GM12878 (cell line): ENCODE data around the gene NRG3. TPM values are rescaled to one million over a fixed set of nuclear protein-coding genes. Genes with fewer than 3 reads are reported as not detected.

Experiments
- ATAC-seq: fragments of 200-7000 bp; cut with Tn5 transposase; 3 replicates; pipeline ENCODE4 v1.9.1; 2020; ENCODE audit warnings: mild to moderate bottlenecking, moderate library complexity
- BruUV-seq: library from RNA; stranded (reverse); fragments of 400-500 nt; replicated peaks from 2 replicates; lab custom pipeline; 2021; lab: Mats Ljungman, UMichigan
- CTCF ChIA-PET: fragments of 300-600 bp; sonication (Branson Sonifier 250); formaldehyde crosslinking; extraction: SDS; loops from one replicate; lab custom pipeline; 2021; ENCODE audit warnings: inconsistent platforms; lab: Yijun Ruan, JAX
- POLR2A ChIA-PET: fragments of 350-600 bp; formaldehyde crosslinking; extraction: SDS; loops from one replicate; lab custom pipeline; 2021; ENCODE audit warnings: inconsistent platforms; lab: Charles Lee
- RAD21 ChIA-PET: fragments of 300-600 bp; sonication (Branson Sonifier 250); formaldehyde crosslinking; loops from one replicate; lab custom pipeline; 2023; ENCODE audit warnings: antibody characterized with exemption; ENCODE audit not compliant: unreplicated experiment; lab: Charles Lee
- SMC1A ChIA-PET: fragments of 300-600 bp; sonication (Branson Sonifier 250); formaldehyde crosslinking; loops from one replicate; lab custom pipeline; 2023; ENCODE audit not compliant: unreplicated experiment, uncharacterized antibody; lab: Charles Lee
- DNase-seq: peaks from one replicate; pipeline ENCODE4 v3.0.0-alpha.2; 2011; ENCODE audit warnings: low read depth, low spot score
- FAIRE-seq: peaks from 3 replicates; lab custom pipeline; 2011; peaks lifted over from hg19 to GRCh38; lab: Jason Lieb, UNC
- H2AFZ ChIP-seq: 2 replicates; pipeline ENCODE4 v1.6.0; 2011; ENCODE audit warnings: low read depth, low read length, control low read depth; ENCODE audit not compliant: control insufficient read depth
- H3K27ac ChIP-seq: 2 replicates; pipeline ENCODE4 v1.5.1; 2011; ENCODE audit warnings: control low read depth; ENCODE audit not compliant: control insufficient read depth, insufficient read depth
- H3K27me3 ChIP-seq, 2 experiments: replicated peaks in 1 of 2; 2 replicates each; pipeline versions ENCODE4 v1.6.0 to v1.6.1; 2011; ENCODE audit warnings: low read length in 1 of 2; ENCODE audit not compliant: control insufficient read depth in 2 of 2, insufficient read depth in 2 of 2
- H3K36me3 ChIP-seq, 2 experiments: 2 replicates each; pipeline ENCODE4 v1.5.1; 2011; ENCODE audit warnings: low read length in 1 of 2; ENCODE audit not compliant: control insufficient read depth in 2 of 2, insufficient read depth in 2 of 2
- H3K4me1 ChIP-seq: 2 replicates; pipeline ENCODE4 v1.6.1; 2011; ENCODE audit warnings: mild to moderate bottlenecking, low read length, moderate library complexity, mixed read lengths; ENCODE audit not compliant: control insufficient read depth, insufficient read depth
- H3K4me2 ChIP-seq: 2 replicates; pipeline ENCODE4 v1.6.0; 2011; ENCODE audit warnings: control low read depth; ENCODE audit not compliant: control insufficient read depth, insufficient read depth
- H3K4me3 ChIP-seq: fragments of 200-600 bp; sonication (generic); 2 replicates; pipeline ENCODE4 v1.5.1; 2016
- H3K79me2 ChIP-seq: 2 replicates; pipeline ENCODE4 v1.6.0; 2011; ENCODE audit warnings: low read length; ENCODE audit not compliant: control insufficient read depth, insufficient read depth
- H3K9ac ChIP-seq: 2 replicates; pipeline ENCODE4 v1.8.0; 2011; ENCODE audit warnings: low read length, control low read depth, mixed read lengths; ENCODE audit not compliant: control insufficient read depth, insufficient read depth
- H3K9me3 ChIP-seq: replicated peaks from 3 replicates; pipeline ENCODE4 v1.5.1; 2011; ENCODE audit warnings: mild to moderate bottlenecking, low read length; ENCODE audit not compliant: control insufficient read depth, insufficient read depth
- H4K20me1 ChIP-seq: 2 replicates; pipeline ENCODE4 v1.6.0; 2011; ENCODE audit not compliant: control insufficient read depth, insufficient read depth
- BHLHE40 ChIP-seq, 2 experiments: fragments of 450-650 bp in 1 of 2; IDR thresholded peaks; 2 replicates each; pipeline ENCODE4 v1.6.1; 2011 to 2017; ENCODE audit warnings: low read depth in 2 of 2, borderline replicate concordance in 1 of 2, improper control_type of control experiment in 1 of 2, low read length in 1 of 2, mild to moderate bottlenecking in 1 of 2
- BMI1 ChIP-seq: fragments of 450-650 bp; IDR thresholded peaks from 2 replicates; pipeline ENCODE4 v1.6.1; 2016; ENCODE audit warnings: mild to moderate bottlenecking, moderate library complexity, borderline replicate concordance
- CHD2 ChIP-seq: IDR thresholded peaks from 2 replicates; pipeline ENCODE4 v1.6.1; 2011; ENCODE audit warnings: low read depth, low read length, improper control_type of control experiment, borderline replicate concordance
- DPF2 ChIP-seq: fragments of 450-650 bp; IDR thresholded peaks from 2 replicates; pipeline ENCODE4 v1.6.1; 2017; ENCODE audit warnings: mild to moderate bottlenecking
- EZH2 ChIP-seq: IDR thresholded peaks from 2 replicates; pipeline ENCODE4 v1.6.1; 2012; ENCODE audit warnings: low read depth, mild to moderate bottlenecking, control low read depth, inconsistent platforms, low read length, borderline replicate concordance; ENCODE audit not compliant: control insufficient read depth
- HDAC2 ChIP-seq: fragments of 200-600 bp; sonication (generic); IDR thresholded peaks from 2 replicates; pipeline ENCODE4 v1.6.1; 2017
- JUNB ChIP-seq: IDR thresholded peaks from 2 replicates; pipeline ENCODE4 v1.6.1; 2016; ENCODE audit warnings: antibody characterized with exemption, mild to moderate bottlenecking
- NFYB ChIP-seq: IDR thresholded peaks from 2 replicates; pipeline ENCODE4 v1.6.1; 2011; ENCODE audit warnings: low read depth, mild to moderate bottlenecking, low read length, improper control_type of control experiment, moderate library complexity; ENCODE audit not compliant: insufficient read depth
- SMAD5 ChIP-seq: IDR thresholded peaks from 2 replicates; pipeline ENCODE4 v1.6.1; 2016; ENCODE audit warnings: antibody characterized with exemption, low read depth
- SPI1 ChIP-seq: IDR thresholded peaks from 2 replicates; pipeline ENCODE4 v1.6.1; 2011; ENCODE audit warnings: low read depth, mild to moderate bottlenecking, low read length, moderate library complexity, borderline replicate concordance; ENCODE audit not compliant: insufficient read depth
- SREBF2 ChIP-seq: IDR thresholded peaks from 2 replicates; pipeline ENCODE4 v1.6.1; 2012; ENCODE audit warnings: mild to moderate bottlenecking, low read length
- TCF3 ChIP-seq: IDR thresholded peaks from 2 replicates; pipeline ENCODE4 v1.6.1; 2012; ENCODE audit warnings: low read depth, mild to moderate bottlenecking, low read length, borderline replicate concordance; ENCODE audit not compliant: insufficient read depth
- WRNIP1 ChIP-seq: IDR thresholded peaks from 2 replicates; pipeline ENCODE4 v1.6.1; 2011; ENCODE audit warnings: low read depth, low read length, improper control_type of control experiment, borderline replicate concordance
- ZNF622 ChIP-seq: fragments of 450-650 bp; IDR thresholded peaks from 2 replicates; pipeline ENCODE4 v1.6.1; 2017; ENCODE audit warnings: mild to moderate bottlenecking, inconsistent platforms
- in situ Hi-C: fragments of 300-500 bp; cut with MboI; formaldehyde crosslinking; loops from 9 replicates; pipeline ENCODE4 v1.14.3; 2018; ENCODE audit warnings: mixed read lengths
- intact Hi-C: fragments of 100-400 bp; cut with micrococcal nuclease; formaldehyde crosslinking; loops from one replicate; pipeline ENCODE4 v1.14.2; 2022; ENCODE audit not compliant: unreplicated experiment
- polyA plus RNA-seq, 11 experiments: library from polyadenylated mRNA; depleted of rRNA in 4 of 11; unstranded in 6 of 11; stranded (reverse) in 5 of 11; fragments of >200 nt; fragmentation: Nextera tagmentation in 4 of 11; fragmentation: Illumina TruSeq in 1 of 11; extraction: Ambion mirVana in 4 of 11; extraction: Trizol in 1 of 11; gene quantifications; 1 replicate in 1 of 11; 2 replicates in 10 of 11; pipeline versions ENCODE4 v1.2.1 to v1.2.3, GENCODE V29; 2011 to 2016; ENCODE audit warnings: inconsistent platforms in 2 of 11, missing spikeins in 2 of 11, low read depth in 1 of 11
- total RNA-seq, 4 experiments: library from RNA; depleted of rRNA in 3 of 4; stranded (reverse); fragments of >200 nt in 3 of 4; fragmentation: Illumina TruSeq in 1 of 4; extraction: Trizol in 1 of 4; gene quantifications; 2 replicates each; pipeline versions ENCODE4 v1.2.1 to v1.2.3, GENCODE V29; 2013 to 2021
- TF ChIP-seq, protein P1 (sequence below): fragments of 450-650 bp; IDR thresholded peaks from 2 replicates; pipeline ENCODE4 v1.6.1; 2017; ENCODE audit warnings: borderline replicate concordance
- TF ChIP-seq, protein P2 (sequence below): fragments of 450-650 bp; IDR thresholded peaks from 2 replicates; pipeline ENCODE4 v1.6.1; 2017; ENCODE audit warnings: mild to moderate bottlenecking, moderate library complexity
- TF ChIP-seq, protein P3 (sequence below): IDR thresholded peaks from 2 replicates; pipeline ENCODE4 v1.6.1; 2011; ENCODE audit warnings: low read depth, mild to moderate bottlenecking, low read length, moderate library complexity, borderline replicate concordance; ENCODE audit errors: extremely low read depth
- TF ChIP-seq, protein P4 (sequence below): fragments of 450-650 bp; conservative IDR thresholded peaks from 2 replicates; pipeline ENCODE4 v1.6.1; 2017; ENCODE audit warnings: mild to moderate bottlenecking, moderate library complexity

Gene NRG3
- total and polyA plus RNA-seq, 10 of the 15 experiments (the other 5 are each of a cell fraction or from before 2014, with no cell fraction given), result 0.03 to 0.41 (median 0.17) TPM; not detected in 3

DNA sequence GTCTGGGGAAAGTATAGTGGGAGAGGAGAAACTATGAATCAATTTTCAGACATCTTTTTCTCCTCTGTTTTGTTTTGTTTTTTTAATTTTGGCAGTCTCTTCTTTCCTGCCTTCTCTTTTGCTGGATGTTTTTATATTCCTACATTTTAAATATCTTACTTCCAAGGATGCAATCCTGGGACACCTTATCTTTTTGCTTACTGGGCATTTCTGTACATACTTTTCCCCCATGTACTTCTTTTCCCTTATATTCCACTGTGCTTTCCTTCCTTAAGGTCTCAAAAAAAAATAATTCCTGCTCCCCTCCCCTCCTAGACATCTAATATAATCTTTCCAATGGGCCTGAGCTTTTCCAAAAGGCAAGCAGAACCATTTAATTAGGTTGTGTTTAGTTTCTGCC lies 701.1 kb downstream of the NRG3 start:
- no peaks in the 10 kb centered on the region for H3K9me3 ChIP-seq
- DNase-seq (no peak), FAIRE-seq (no peak), ATAC-seq (no peak)
- no peak overlapping the region for H3K4me2 ChIP-seq
- RAD21 ChIA-PET, result no interaction called here
- no peaks in the 10 kb centered on the region for H3K4me1 ChIP-seq
- H3K27me3 ChIP-seq, result no peaks in the 10 kb centered on the region
- in situ Hi-C loops, result no loop called here
- TF ChIP-seq, protein P1, sequence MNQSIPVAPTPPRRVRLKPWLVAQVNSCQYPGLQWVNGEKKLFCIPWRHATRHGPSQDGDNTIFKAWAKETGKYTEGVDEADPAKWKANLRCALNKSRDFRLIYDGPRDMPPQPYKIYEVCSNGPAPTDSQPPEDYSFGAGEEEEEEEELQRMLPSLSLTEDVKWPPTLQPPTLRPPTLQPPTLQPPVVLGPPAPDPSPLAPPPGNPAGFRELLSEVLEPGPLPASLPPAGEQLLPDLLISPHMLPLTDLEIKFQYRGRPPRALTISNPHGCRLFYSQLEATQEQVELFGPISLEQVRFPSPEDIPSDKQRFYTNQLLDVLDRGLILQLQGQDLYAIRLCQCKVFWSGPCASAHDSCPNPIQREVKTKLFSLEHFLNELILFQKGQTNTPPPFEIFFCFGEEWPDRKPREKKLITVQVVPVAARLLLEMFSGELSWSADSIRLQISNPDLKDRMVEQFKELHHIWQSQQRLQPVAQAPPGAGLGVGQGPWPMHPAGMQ, result no peak
- TF ChIP-seq EZH2 (no peak), SMAD5 (no peak), BHLHE40 (IDR thresholded peaks at IDR 0.05; ENCODE audit: borderline replicate concordance in 1 of 2, low read depth in 2 of 2, low read length in 1 of 2) (no peak), HDAC2 (no peak), SREBF2 (no peak), CHD2 (no peak), TCF3 (no peak), ZNF622 (no peak), NFYB (no peak), DPF2 (no peak), SPI1 (no peak), JUNB (no peak), WRNIP1 (no peak), BMI1 (no peak)
- TF ChIP-seq, protein P2, sequence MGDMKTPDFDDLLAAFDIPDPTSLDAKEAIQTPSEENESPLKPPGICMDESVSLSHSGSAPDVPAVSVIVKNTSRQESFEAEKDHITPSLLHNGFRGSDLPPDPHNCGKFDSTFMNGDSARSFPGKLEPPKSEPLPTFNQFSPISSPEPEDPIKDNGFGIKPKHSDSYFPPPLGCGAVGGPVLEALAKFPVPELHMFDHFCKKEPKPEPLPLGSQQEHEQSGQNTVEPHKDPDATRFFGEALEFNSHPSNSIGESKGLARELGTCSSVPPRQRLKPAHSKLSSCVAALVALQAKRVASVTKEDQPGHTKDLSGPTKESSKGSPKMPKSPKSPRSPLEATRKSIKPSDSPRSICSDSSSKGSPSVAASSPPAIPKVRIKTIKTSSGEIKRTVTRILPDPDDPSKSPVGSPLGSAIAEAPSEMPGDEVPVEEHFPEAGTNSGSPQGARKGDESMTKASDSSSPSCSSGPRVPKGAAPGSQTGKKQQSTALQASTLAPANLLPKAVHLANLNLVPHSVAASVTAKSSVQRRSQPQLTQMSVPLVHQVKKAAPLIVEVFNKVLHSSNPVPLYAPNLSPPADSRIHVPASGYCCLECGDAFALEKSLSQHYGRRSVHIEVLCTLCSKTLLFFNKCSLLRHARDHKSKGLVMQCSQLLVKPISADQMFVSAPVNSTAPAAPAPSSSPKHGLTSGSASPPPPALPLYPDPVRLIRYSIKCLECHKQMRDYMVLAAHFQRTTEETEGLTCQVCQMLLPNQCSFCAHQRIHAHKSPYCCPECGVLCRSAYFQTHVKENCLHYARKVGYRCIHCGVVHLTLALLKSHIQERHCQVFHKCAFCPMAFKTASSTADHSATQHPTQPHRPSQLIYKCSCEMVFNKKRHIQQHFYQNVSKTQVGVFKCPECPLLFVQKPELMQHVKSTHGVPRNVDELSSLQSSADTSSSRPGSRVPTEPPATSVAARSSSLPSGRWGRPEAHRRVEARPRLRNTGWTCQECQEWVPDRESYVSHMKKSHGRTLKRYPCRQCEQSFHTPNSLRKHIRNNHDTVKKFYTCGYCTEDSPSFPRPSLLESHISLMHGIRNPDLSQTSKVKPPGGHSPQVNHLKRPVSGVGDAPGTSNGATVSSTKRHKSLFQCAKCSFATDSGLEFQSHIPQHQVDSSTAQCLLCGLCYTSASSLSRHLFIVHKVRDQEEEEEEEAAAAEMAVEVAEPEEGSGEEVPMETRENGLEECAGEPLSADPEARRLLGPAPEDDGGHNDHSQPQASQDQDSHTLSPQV, result no peak
- TF ChIP-seq, protein P3, sequence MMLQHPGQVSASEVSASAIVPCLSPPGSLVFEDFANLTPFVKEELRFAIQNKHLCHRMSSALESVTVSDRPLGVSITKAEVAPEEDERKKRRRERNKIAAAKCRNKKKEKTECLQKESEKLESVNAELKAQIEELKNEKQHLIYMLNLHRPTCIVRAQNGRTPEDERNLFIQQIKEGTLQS, result no peak
- TF ChIP-seq, protein P4, sequence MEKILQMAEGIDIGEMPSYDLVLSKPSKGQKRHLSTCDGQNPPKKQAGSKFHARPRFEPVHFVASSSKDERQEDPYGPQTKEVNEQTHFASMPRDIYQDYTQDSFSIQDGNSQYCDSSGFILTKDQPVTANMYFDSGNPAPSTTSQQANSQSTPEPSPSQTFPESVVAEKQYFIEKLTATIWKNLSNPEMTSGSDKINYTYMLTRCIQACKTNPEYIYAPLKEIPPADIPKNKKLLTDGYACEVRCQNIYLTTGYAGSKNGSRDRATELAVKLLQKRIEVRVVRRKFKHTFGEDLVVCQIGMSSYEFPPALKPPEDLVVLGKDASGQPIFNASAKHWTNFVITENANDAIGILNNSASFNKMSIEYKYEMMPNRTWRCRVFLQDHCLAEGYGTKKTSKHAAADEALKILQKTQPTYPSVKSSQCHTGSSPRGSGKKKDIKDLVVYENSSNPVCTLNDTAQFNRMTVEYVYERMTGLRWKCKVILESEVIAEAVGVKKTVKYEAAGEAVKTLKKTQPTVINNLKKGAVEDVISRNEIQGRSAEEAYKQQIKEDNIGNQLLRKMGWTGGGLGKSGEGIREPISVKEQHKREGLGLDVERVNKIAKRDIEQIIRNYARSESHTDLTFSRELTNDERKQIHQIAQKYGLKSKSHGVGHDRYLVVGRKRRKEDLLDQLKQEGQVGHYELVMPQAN, result no peak
- H3K79me2 ChIP-seq, result no peaks in the 10 kb centered on the region
- CTCF ChIA-PET, result no interaction called here
- POLR2A ChIA-PET, result no interaction called here
- H3K27ac ChIP-seq, result no peak overlapping the region
- no peak overlapping the region for H2AFZ ChIP-seq
- no peaks in the 10 kb centered on the region for H3K36me3 ChIP-seq
- no peaks in the 10 kb centered on the region for H4K20me1 ChIP-seq
- intact Hi-C loops, result no loop called here
- no peak overlapping the region for H3K4me3 ChIP-seq
- BruUV-seq, result no TSS peak
- H3K9ac ChIP-seq, result no peak overlapping the region
- SMC1A ChIA-PET, result no interaction called here
